Gastrocnemius medialis (tissue), 4 donors: ENCODE measurements around the gene SETD1A.

Source experiments
- CTCF ChIP-seq, 5 experiments: fragments of 450-650 bp in 3 of 5; fragments of 200-600 bp in 2 of 5; sonication (generic) in 2 of 5; IDR thresholded peaks in 4 of 5; conservative IDR thresholded peaks in 1 of 5; 1 replicate in 4 of 5; 2 replicates in 1 of 5; pipeline ENCODE4 v1.5.1; 2016 to 2019; ENCODE audit warnings: antibody characterized with exemption in 5 of 5, mild to moderate bottlenecking in 3 of 5, moderate library complexity in 3 of 5
- POLR2A ChIP-seq, 2 donors: fragments of 450-650 bp; IDR thresholded peaks; one replicate each; pipeline ENCODE4 v1.6.1; 2017; ENCODE audit warnings: antibody characterized with exemption in 2 of 2, mild to moderate bottlenecking in 2 of 2, moderate library complexity in 2 of 2

- no peak for TF ChIP-seq CTCF (IDR thresholded peaks at IDR 0.05 in 4 of 5, conservative IDR thresholded peaks at IDR 0.05 in 1 of 5)
- no peak for TF ChIP-seq POLR2A (IDR thresholded peaks at IDR 0.05)
Measured at GRCh38 chr16:30983898-30984610, 26.5 kb downstream of the SETD1A start.
